SU-DHL-6 (cell line): ENCODE results near the gene POU2AF2.

Experiments used
- CTCF ChIP-seq: fragments of 200-600 bp; sonication (generic); IDR thresholded peaks from one replicate; pipeline ENCODE4 v1.5.1; 2017; ENCODE audit warnings: antibody characterized with exemption, mild to moderate bottlenecking, low read length, moderate library complexity; ENCODE audit not compliant: insufficient read depth, poor library complexity, severe bottlenecking
- EZH2phosphoT487 ChIP-seq: fragments of 200-600 bp; sonication (generic), shearing (Covaris generic); conservative IDR thresholded peaks from 2 replicates; pipeline ENCODE4 v1.6.1; 2018; ENCODE audit warnings: mild to moderate bottlenecking, antibody characterized with exemption, low read length, moderate library complexity, mixed read lengths

- no peak for TF ChIP-seq CTCF
- TF ChIP-seq EZH2phosphoT487: no peak
These were observed 24.3 kb upstream of the POU2AF2 start for GRCh38 chr11:111221208-111221607.
